ENCODE results near the gene AKAP6. TPM values are rescaled to one million over a fixed set of nuclear protein-coding genes. Genes with fewer than 3 reads are reported as not detected.

AKAP6 gene
- polyA plus RNA-seq, 1 donor: 8.5 TPM

GRCh38 chr14:32757568-32757967, 428.5 kb downstream of the AKAP6 start:
- Histone ChIP-seq H3K9me3 (ENCODE audit: control insufficient read depth, low read depth, low read length) (peaks cover 7% of the 10 kb centered on the region), H3K36me3 (ENCODE audit: control insufficient read depth, insufficient read depth, low read length) (no peaks in the 10 kb centered on the region), H3K4me1 (ENCODE audit: control insufficient read depth, insufficient read depth, low read length) (no peaks in the 10 kb centered on the region), H3K27ac (ENCODE audit: low read length) (no peak overlapping the region), H3K27me3 (ENCODE audit: control insufficient read depth, insufficient read depth, low read length) (no peaks in the 10 kb centered on the region), H3K4me3 (ENCODE audit: low read length) (no peak overlapping the region)
- DNase-seq: no peak
- WGBS (ENCODE audit: insufficient coverage, low lambda C conversion rate): no CpG with 5 or more reads among the region's 4 CpGs

GRCh38 chr14:32761381-32761968, 432.4 kb downstream of the AKAP6 start:
- H3K4me3 ChIP-seq (ENCODE audit: low read length): no peak overlapping the region
- H3K4me1 ChIP-seq (ENCODE audit: control insufficient read depth, insufficient read depth, low read length): no peaks in the 10 kb centered on the region
- no peak for DNase-seq
- WGBS (ENCODE audit: insufficient coverage, low lambda C conversion rate): 79% methylated on average over 2 of the region's 5 CpGs
- H3K27me3 ChIP-seq (ENCODE audit: control insufficient read depth, insufficient read depth, low read length): no peaks in the 10 kb centered on the region
- H3K36me3 ChIP-seq (ENCODE audit: control insufficient read depth, insufficient read depth, low read length): no peaks in the 10 kb centered on the region
- H3K9me3 ChIP-seq (ENCODE audit: control insufficient read depth, low read depth, low read length): no peaks in the 10 kb centered on the region
- H3K27ac ChIP-seq (ENCODE audit: low read length): no peak overlapping the region

GRCh38 chr14:32762886-32763285, 433.8 kb downstream of the AKAP6 start:
- Histone ChIP-seq H3K4me3 (ENCODE audit: low read length) (no peak overlapping the region), H3K9me3 (ENCODE audit: control insufficient read depth, low read depth, low read length) (no peaks in the 10 kb centered on the region), H3K27ac (ENCODE audit: low read length) (no peak overlapping the region), H3K4me1 (ENCODE audit: control insufficient read depth, insufficient read depth, low read length) (no peaks in the 10 kb centered on the region), H3K27me3 (ENCODE audit: control insufficient read depth, insufficient read depth, low read length) (no peaks in the 10 kb centered on the region), H3K36me3 (ENCODE audit: control insufficient read depth, insufficient read depth, low read length) (no peaks in the 10 kb centered on the region)
- no peak for DNase-seq
- 86% methylated on average over 2 of the region's 2 CpGs for WGBS (ENCODE audit: insufficient coverage, low lambda C conversion rate)

GRCh38 chr14:32763673-32764072, 434.6 kb downstream of the AKAP6 start:
- H3K9me3 ChIP-seq (ENCODE audit: control insufficient read depth, low read depth, low read length): no peaks in the 10 kb centered on the region
- WGBS (ENCODE audit: insufficient coverage, low lambda C conversion rate): 100% methylated on average over 1 of the region's 1 CpG
- no peak overlapping the region for H3K4me3 ChIP-seq (ENCODE audit: low read length)
- H3K36me3 ChIP-seq (ENCODE audit: control insufficient read depth, insufficient read depth, low read length): no peaks in the 10 kb centered on the region
- DNase-seq: no peak
- no peaks in the 10 kb centered on the region for H3K4me1 ChIP-seq (ENCODE audit: control insufficient read depth, insufficient read depth, low read length)
- no peak overlapping the region for H3K27ac ChIP-seq (ENCODE audit: low read length)
- no peaks in the 10 kb centered on the region for H3K27me3 ChIP-seq (ENCODE audit: control insufficient read depth, insufficient read depth, low read length)

- no peak overlapping the region for H3K4me3 ChIP-seq (ENCODE audit: low read length)
- no peak for DNase-seq
Measured at GRCh38 chr14:32764131-32764530, 435.0 kb downstream of the AKAP6 start.

GRCh38 chr14:32770422-32770821, 441.3 kb downstream of the AKAP6 start:
- Histone ChIP-seq H3K4me3 (ENCODE audit: low read length) (no peak overlapping the region), H3K4me1 (ENCODE audit: control insufficient read depth, insufficient read depth, low read length) (no peaks in the 10 kb centered on the region), H3K27ac (ENCODE audit: low read length) (no peak overlapping the region)

More at GRCh38 chr14:32764131-32764530, 435.0 kb downstream of the AKAP6 start:
- no peaks in the 10 kb centered on the region for H3K4me1 ChIP-seq (ENCODE audit: control insufficient read depth, insufficient read depth, low read length)
- H3K9me3 ChIP-seq (ENCODE audit: control insufficient read depth, low read depth, low read length): no peaks in the 10 kb centered on the region
- no peaks in the 10 kb centered on the region for H3K27me3 ChIP-seq (ENCODE audit: control insufficient read depth, insufficient read depth, low read length)
- no peak overlapping the region for H3K27ac ChIP-seq (ENCODE audit: low read length)
- no peaks in the 10 kb centered on the region for H3K36me3 ChIP-seq (ENCODE audit: control insufficient read depth, insufficient read depth, low read length)

GRCh38 chr14:32774214-32774613, 445.1 kb downstream of the AKAP6 start:
- WGBS (ENCODE audit: insufficient coverage, low lambda C conversion rate): no CpG with 5 or more reads among the region's 2 CpGs
- no peak overlapping the region for H3K4me3 ChIP-seq (ENCODE audit: low read length)
- H3K36me3 ChIP-seq (ENCODE audit: control insufficient read depth, insufficient read depth, low read length): no peaks in the 10 kb centered on the region
- no peaks in the 10 kb centered on the region for H3K27me3 ChIP-seq (ENCODE audit: control insufficient read depth, insufficient read depth, low read length)
- no peaks in the 10 kb centered on the region for H3K4me1 ChIP-seq (ENCODE audit: control insufficient read depth, insufficient read depth, low read length)
- DNase-seq: no peak
- H3K9me3 ChIP-seq (ENCODE audit: control insufficient read depth, low read depth, low read length): no peaks in the 10 kb centered on the region
- no peak overlapping the region for H3K27ac ChIP-seq (ENCODE audit: low read length)

More at GRCh38 chr14:32770422-32770821, 441.3 kb downstream of the AKAP6 start:
- Histone ChIP-seq H3K9me3 (ENCODE audit: control insufficient read depth, low read depth, low read length) (no peaks in the 10 kb centered on the region), H3K36me3 (ENCODE audit: control insufficient read depth, insufficient read depth, low read length) (no peaks in the 10 kb centered on the region), H3K27me3 (ENCODE audit: control insufficient read depth, insufficient read depth, low read length) (no peaks in the 10 kb centered on the region)
- DNase-seq: no peak

- Histone ChIP-seq H3K9me3 (ENCODE audit: control insufficient read depth, low read depth, low read length) (no peaks in the 10 kb centered on the region), H3K27ac (ENCODE audit: low read length) (no peak overlapping the region), H3K27me3 (ENCODE audit: control insufficient read depth, insufficient read depth, low read length) (no peaks in the 10 kb centered on the region), H3K36me3 (ENCODE audit: control insufficient read depth, insufficient read depth, low read length) (no peaks in the 10 kb centered on the region), H3K4me3 (ENCODE audit: low read length) (no peak overlapping the region), H3K4me1 (ENCODE audit: control insufficient read depth, insufficient read depth, low read length) (no peaks in the 10 kb centered on the region)
- WGBS (ENCODE audit: insufficient coverage, low lambda C conversion rate): no CpG with 5 or more reads among the region's 1 CpG
- DNase-seq: no peak
Measured at GRCh38 chr14:32779840-32780239, 450.7 kb downstream of the AKAP6 start.

GRCh38 chr14:32784405-32784804, 455.3 kb downstream of the AKAP6 start:
- H3K36me3 ChIP-seq (ENCODE audit: control insufficient read depth, insufficient read depth, low read length): no peaks in the 10 kb centered on the region
- no peaks in the 10 kb centered on the region for H3K4me1 ChIP-seq (ENCODE audit: control insufficient read depth, insufficient read depth, low read length)
- DNase-seq: no peak
- 94% methylated on average over 3 of the region's 3 CpGs for WGBS (ENCODE audit: insufficient coverage, low lambda C conversion rate)
- H3K27ac ChIP-seq (ENCODE audit: low read length): no peak overlapping the region
- no peaks in the 10 kb centered on the region for H3K27me3 ChIP-seq (ENCODE audit: control insufficient read depth, insufficient read depth, low read length)
- H3K9me3 ChIP-seq (ENCODE audit: control insufficient read depth, low read depth, low read length): no peaks in the 10 kb centered on the region
- no peak overlapping the region for H3K4me3 ChIP-seq (ENCODE audit: low read length)

GRCh38 chr14:32785585-32785984, 456.5 kb downstream of the AKAP6 start:
- H3K27ac ChIP-seq (ENCODE audit: low read length): no peak overlapping the region
- H3K4me1 ChIP-seq (ENCODE audit: control insufficient read depth, insufficient read depth, low read length): no peaks in the 10 kb centered on the region
- H3K9me3 ChIP-seq (ENCODE audit: control insufficient read depth, low read depth, low read length): no peaks in the 10 kb centered on the region
- H3K4me3 ChIP-seq (ENCODE audit: low read length): no peak overlapping the region
- no peak for DNase-seq
- 100% methylated on average over 3 of the region's 4 CpGs for WGBS (ENCODE audit: insufficient coverage, low lambda C conversion rate)
- no peaks in the 10 kb centered on the region for H3K27me3 ChIP-seq (ENCODE audit: control insufficient read depth, insufficient read depth, low read length)
- H3K36me3 ChIP-seq (ENCODE audit: control insufficient read depth, insufficient read depth, low read length): no peaks in the 10 kb centered on the region

- H3K27ac ChIP-seq (ENCODE audit: low read length): no peak overlapping the region
- no peaks in the 10 kb centered on the region for H3K4me1 ChIP-seq (ENCODE audit: control insufficient read depth, insufficient read depth, low read length)
- no peak for DNase-seq
- 81% methylated on average over 2 of the region's 3 CpGs for WGBS (ENCODE audit: insufficient coverage, low lambda C conversion rate)
- no peaks in the 10 kb centered on the region for H3K9me3 ChIP-seq (ENCODE audit: control insufficient read depth, low read depth, low read length)
- no peaks in the 10 kb centered on the region for H3K36me3 ChIP-seq (ENCODE audit: control insufficient read depth, insufficient read depth, low read length)
- H3K27me3 ChIP-seq (ENCODE audit: control insufficient read depth, insufficient read depth, low read length): no peaks in the 10 kb centered on the region
- H3K4me3 ChIP-seq (ENCODE audit: low read length): no peak overlapping the region
Measured at GRCh38 chr14:32786886-32787285, 457.8 kb downstream of the AKAP6 start.

All from large intestine (tissue), 3 donors.